ENCODE results near the gene USP9Y.

DNA sequence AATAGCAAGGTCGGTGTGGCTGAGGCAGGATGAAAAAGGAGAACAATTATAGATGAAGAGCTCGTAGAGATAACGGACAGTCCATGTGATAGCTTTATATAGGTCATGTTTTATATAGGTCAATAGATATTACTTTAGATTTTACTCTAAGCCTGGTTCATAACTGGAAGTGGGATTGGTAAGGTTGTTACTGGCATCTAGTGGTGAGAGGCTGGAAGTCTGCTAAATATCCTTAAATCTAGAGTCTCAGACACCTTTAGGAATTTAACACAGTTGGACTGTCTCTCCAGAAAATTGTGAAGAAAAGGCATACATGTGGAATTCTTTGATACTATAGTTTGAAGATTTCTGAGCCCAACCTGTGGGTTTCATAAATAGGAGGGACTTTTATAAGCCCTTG is 108.0 kb downstream of the USP9Y start:
- TF ChIP-seq, protein P1, sequence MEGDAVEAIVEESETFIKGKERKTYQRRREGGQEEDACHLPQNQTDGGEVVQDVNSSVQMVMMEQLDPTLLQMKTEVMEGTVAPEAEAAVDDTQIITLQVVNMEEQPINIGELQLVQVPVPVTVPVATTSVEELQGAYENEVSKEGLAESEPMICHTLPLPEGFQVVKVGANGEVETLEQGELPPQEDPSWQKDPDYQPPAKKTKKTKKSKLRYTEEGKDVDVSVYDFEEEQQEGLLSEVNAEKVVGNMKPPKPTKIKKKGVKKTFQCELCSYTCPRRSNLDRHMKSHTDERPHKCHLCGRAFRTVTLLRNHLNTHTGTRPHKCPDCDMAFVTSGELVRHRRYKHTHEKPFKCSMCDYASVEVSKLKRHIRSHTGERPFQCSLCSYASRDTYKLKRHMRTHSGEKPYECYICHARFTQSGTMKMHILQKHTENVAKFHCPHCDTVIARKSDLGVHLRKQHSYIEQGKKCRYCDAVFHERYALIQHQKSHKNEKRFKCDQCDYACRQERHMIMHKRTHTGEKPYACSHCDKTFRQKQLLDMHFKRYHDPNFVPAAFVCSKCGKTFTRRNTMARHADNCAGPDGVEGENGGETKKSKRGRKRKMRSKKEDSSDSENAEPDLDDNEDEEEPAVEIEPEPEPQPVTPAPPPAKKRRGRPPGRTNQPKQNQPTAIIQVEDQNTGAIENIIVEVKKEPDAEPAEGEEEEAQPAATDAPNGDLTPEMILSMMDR (IDR thresholded peaks at IDR 0.05), result no peak
- TF ChIP-seq POLR2AphosphoS5 (IDR thresholded peaks at IDR 0.05; ENCODE audit: insufficient read depth in 1 of 2, low read depth in 1 of 2), result no peak
- no peak for TF ChIP-seq POLR2A (IDR thresholded peaks at IDR 0.05)

All from vagina (tissue), 2 donors.